ENCODE measurements around the gene BLACAT1.

Gene BLACAT1

DNA sequence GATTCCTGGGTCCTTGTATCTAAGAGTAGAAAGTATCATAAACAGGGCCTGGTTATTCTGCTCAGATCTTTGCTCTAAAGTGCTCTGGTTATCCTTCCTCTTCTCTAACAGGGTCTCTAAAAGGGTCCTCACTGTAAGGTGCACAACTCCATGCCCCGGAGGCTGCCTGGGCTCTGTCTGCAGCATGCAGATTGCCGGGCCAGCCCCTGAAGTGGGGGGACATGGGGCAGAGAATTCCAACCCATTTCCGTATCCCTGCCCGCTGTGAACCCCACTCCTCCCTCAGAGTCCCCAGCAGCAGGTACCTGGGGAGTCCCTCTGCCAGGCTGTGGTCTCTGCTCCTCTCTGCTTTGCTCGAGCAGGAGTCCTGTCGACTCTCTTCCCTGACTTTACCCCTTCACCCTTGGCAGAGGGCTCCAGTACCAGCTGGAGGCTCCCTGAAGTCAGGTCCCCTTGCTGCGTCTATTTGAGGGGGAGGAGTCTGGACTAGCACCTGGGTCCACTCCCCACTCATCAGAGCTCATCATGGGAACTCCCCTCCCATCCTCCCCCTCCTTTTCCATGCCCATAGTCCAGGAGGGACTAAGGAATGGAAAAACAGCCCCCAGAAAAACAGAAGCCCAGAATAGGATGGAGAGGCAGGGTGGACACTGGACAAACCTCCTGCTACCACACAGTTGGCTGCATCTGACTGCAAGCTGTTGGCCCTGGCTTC lies 12.1 kb downstream of the BLACAT1 start:
- Histone ChIP-seq H3K9ac (ENCODE audit: low read length) (no peak overlapping the region), H3F3A (ENCODE audit: insufficient read depth, low read length) (peaks cover 29% of the 10 kb centered on the region), H3K4me1 (ENCODE audit: low read length) (peaks cover 38% of the 10 kb centered on the region)

DNA sequence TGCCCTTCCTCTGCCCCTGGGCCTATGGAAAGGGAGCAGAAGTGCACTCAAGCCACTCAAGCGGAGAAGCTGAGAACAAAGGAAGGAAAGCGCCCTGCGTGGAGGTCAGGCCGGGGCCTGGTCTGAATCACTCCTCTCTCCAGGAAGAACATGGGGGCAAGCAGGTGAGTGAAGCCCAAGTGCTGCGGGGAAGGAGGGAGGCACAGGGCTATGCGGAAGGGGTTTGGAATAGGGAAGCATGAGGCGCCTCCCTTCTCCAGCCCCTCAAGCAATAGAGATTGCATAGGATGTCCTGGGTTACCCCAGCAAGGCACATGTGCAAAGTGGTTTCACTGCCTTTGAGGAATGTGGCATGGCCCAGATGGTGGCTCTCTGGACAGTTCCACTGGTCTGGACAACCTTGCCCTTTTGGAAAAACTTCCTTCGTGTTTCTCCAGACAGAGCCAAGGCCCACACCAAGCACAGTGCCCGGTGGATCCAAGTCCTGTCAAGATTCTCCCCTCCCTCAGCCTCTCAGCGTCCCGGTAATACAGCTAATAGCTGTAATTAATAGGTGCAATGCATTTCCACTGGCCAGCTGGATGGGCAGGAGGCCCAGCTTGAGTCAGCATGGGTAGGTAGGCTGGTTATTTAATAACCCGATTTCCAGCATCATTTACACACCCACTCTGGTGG lies 13.7 kb downstream of the BLACAT1 start:
- Histone ChIP-seq H2AFZ (ENCODE audit: low read length) (peak overlapping the region; percentile 91; the same call in 1 of the 2 replicates), H4K20me1 (ENCODE audit: insufficient read depth, low read length) (no peaks in the 10 kb centered on the region), H3K27ac (ENCODE audit: low read length) (peak overlapping the region; percentile 88), H3K4me3 (ENCODE audit: low read length) (no peak overlapping the region), H3K4me1 (ENCODE audit: low read length) (peaks cover 38% of the 10 kb centered on the region), H3K36me3 (replicated peaks; ENCODE audit: insufficient read depth, low read length) (no peaks in the 10 kb centered on the region), H3K9ac (ENCODE audit: low read length) (no peak overlapping the region), H3K9me2 (replicated peaks; ENCODE audit: insufficient read depth, low read length) (no peaks in the 10 kb centered on the region), H3K4me2 (ENCODE audit: low read depth, low read length) (peak overlapping the region; percentile 85; the same call in 1 of the 2 replicates), H3F3A (ENCODE audit: insufficient read depth, low read length) (peaks cover 29% of the 10 kb centered on the region), H3K79me2 (ENCODE audit: low read length) (no peaks in the 10 kb centered on the region), H3K27me3 (replicated peaks; ENCODE audit: insufficient read depth, low read length) (no peaks in the 10 kb centered on the region), H3K9me3 (replicated peaks; ENCODE audit: insufficient read depth, low read length) (no peaks in the 10 kb centered on the region)
- no peak for DNase-seq
- no peak for TF ChIP-seq EZH2phosphoT487 (IDR thresholded peaks at IDR 0.05; ENCODE audit: low read length)
- TF ChIP-seq, protein P1, sequence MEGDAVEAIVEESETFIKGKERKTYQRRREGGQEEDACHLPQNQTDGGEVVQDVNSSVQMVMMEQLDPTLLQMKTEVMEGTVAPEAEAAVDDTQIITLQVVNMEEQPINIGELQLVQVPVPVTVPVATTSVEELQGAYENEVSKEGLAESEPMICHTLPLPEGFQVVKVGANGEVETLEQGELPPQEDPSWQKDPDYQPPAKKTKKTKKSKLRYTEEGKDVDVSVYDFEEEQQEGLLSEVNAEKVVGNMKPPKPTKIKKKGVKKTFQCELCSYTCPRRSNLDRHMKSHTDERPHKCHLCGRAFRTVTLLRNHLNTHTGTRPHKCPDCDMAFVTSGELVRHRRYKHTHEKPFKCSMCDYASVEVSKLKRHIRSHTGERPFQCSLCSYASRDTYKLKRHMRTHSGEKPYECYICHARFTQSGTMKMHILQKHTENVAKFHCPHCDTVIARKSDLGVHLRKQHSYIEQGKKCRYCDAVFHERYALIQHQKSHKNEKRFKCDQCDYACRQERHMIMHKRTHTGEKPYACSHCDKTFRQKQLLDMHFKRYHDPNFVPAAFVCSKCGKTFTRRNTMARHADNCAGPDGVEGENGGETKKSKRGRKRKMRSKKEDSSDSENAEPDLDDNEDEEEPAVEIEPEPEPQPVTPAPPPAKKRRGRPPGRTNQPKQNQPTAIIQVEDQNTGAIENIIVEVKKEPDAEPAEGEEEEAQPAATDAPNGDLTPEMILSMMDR (IDR thresholded peaks at IDR 0.05; ENCODE audit: low read length), result no peak
- no peak for TF ChIP-seq EZH2 (optimal IDR thresholded peaks at IDR 0.05; ENCODE audit: low read depth, low read length)

More for the DNA sequence above, 12.1 kb downstream of the BLACAT1 start:
- DNase-seq, result no peak
- H3K9me2 ChIP-seq (replicated peaks; ENCODE audit: insufficient read depth, low read length), result no peaks in the 10 kb centered on the region
- H3K27me3 ChIP-seq (replicated peaks; ENCODE audit: insufficient read depth, low read length), result no peaks in the 10 kb centered on the region
- TF ChIP-seq EZH2phosphoT487 (IDR thresholded peaks at IDR 0.05; ENCODE audit: low read length) (no peak), EZH2 (optimal IDR thresholded peaks at IDR 0.05; ENCODE audit: low read depth, low read length) (no peak)
- TF ChIP-seq, protein P1 (IDR thresholded peaks at IDR 0.05; ENCODE audit: low read length), result no peak
- H3K36me3 ChIP-seq (replicated peaks; ENCODE audit: insufficient read depth, low read length), result no peaks in the 10 kb centered on the region
- H3K27ac ChIP-seq (ENCODE audit: low read length), result no peak overlapping the region
- no peak overlapping the region for H3K4me3 ChIP-seq (ENCODE audit: low read length)
- H3K4me2 ChIP-seq (ENCODE audit: low read depth, low read length), result no peak overlapping the region
- no peaks in the 10 kb centered on the region for H4K20me1 ChIP-seq (ENCODE audit: insufficient read depth, low read length)
- H3K79me2 ChIP-seq (ENCODE audit: low read length), result no peaks in the 10 kb centered on the region
- H2AFZ ChIP-seq (ENCODE audit: low read length), result no peak overlapping the region
- no peaks in the 10 kb centered on the region for H3K9me3 ChIP-seq (replicated peaks; ENCODE audit: insufficient read depth, low read length)

GRCh38 chr1:205441716-205442050 lies 14.2 kb downstream of the BLACAT1 start:
- Histone ChIP-seq H3K36me3 (replicated peaks; ENCODE audit: insufficient read depth, low read length) (no peaks in the 10 kb centered on the region), H4K20me1 (ENCODE audit: insufficient read depth, low read length) (no peaks in the 10 kb centered on the region), H3K27ac (ENCODE audit: low read length) (peak overlapping the region; percentile 88), H3K4me1 (ENCODE audit: low read length) (peaks cover 38% of the 10 kb centered on the region), H3K79me2 (ENCODE audit: low read length) (no peaks in the 10 kb centered on the region), H3K4me3 (ENCODE audit: low read length) (no peak overlapping the region), H3K9ac (ENCODE audit: low read length) (peak overlapping the region; percentile 15; the same call in 1 of the 2 replicates), H2AFZ (ENCODE audit: low read length) (peak overlapping the region; percentile 91), H3K27me3 (replicated peaks; ENCODE audit: insufficient read depth, low read length) (no peaks in the 10 kb centered on the region), H3F3A (ENCODE audit: insufficient read depth, low read length) (peaks cover 29% of the 10 kb centered on the region), H3K9me2 (replicated peaks; ENCODE audit: insufficient read depth, low read length) (no peaks in the 10 kb centered on the region), H3K9me3 (replicated peaks; ENCODE audit: insufficient read depth, low read length) (no peaks in the 10 kb centered on the region), H3K4me2 (ENCODE audit: low read depth, low read length) (peak overlapping the region; percentile 85)
- TF ChIP-seq, protein P1 (IDR thresholded peaks at IDR 0.05; ENCODE audit: low read length), result no peak
- TF ChIP-seq EZH2phosphoT487 (IDR thresholded peaks at IDR 0.05; ENCODE audit: low read length) (no peak), EZH2 (optimal IDR thresholded peaks at IDR 0.05; ENCODE audit: low read depth, low read length) (no peak)
- no peak for DNase-seq
